Measurements from ENCODE around the gene GABARAPL1.
"Not testable (repeated sequence)": the region's sequence is repeated elsewhere in the genome, so short reads cannot be mapped to it uniquely, and the experiment has no call there.

The GABARAPL1 gene

DNA sequence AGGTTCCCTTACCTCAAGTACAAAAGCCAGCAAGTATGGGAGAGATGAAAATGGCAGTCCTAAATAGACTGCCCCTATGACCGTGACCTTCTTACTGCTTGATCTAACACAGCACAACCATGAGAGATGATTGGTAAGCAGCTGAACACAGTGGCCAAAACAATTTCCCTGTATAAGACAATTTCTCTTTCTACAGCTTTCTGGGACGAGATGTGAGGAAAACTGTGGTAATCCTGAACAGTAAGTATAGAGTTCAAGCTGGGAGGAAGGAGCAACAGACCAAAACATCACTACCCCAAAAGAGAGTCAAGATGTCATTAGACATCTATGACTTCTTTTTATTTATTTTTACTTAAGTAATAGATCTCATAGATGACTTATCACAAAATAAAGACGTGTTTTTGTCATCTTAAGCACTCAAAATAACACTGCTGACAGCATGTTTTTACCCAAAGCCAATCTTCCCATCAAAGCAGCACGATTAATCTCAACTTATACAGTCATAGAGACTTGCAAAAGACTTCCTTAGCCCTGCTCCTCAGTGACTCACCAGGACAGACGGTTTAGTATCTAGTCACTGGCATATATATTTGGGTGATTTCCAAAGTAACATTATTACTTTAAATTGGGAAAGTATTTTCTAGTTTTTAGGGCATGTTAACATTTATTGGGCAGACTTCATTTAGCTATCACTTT lies 30.2 kb upstream of the GABARAPL1 start:
- peak overlapping the region; percentile 71 for H3K27ac ChIP-seq
- TF ChIP-seq, protein P1, sequence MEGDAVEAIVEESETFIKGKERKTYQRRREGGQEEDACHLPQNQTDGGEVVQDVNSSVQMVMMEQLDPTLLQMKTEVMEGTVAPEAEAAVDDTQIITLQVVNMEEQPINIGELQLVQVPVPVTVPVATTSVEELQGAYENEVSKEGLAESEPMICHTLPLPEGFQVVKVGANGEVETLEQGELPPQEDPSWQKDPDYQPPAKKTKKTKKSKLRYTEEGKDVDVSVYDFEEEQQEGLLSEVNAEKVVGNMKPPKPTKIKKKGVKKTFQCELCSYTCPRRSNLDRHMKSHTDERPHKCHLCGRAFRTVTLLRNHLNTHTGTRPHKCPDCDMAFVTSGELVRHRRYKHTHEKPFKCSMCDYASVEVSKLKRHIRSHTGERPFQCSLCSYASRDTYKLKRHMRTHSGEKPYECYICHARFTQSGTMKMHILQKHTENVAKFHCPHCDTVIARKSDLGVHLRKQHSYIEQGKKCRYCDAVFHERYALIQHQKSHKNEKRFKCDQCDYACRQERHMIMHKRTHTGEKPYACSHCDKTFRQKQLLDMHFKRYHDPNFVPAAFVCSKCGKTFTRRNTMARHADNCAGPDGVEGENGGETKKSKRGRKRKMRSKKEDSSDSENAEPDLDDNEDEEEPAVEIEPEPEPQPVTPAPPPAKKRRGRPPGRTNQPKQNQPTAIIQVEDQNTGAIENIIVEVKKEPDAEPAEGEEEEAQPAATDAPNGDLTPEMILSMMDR (IDR thresholded peaks at IDR 0.05), result no peak
- no peak overlapping the region for H3K4me3 ChIP-seq (ENCODE audit: low read depth in 1 of 2, low read length in 1 of 2)
- no peaks in the 10 kb centered on the region for H3K9me3 ChIP-seq
- H3K27me3 ChIP-seq, result no peaks in the 10 kb centered on the region
- no peaks in the 10 kb centered on the region for H3K36me3 ChIP-seq
- peaks cover 56 to 57% of the 10 kb centered on the region in 2 experiments for H3K4me1 ChIP-seq (ENCODE audit: control insufficient read depth in 1 of 2, insufficient read depth in 1 of 2, low read depth in 1 of 2, low read length in 1 of 2)

DNA sequence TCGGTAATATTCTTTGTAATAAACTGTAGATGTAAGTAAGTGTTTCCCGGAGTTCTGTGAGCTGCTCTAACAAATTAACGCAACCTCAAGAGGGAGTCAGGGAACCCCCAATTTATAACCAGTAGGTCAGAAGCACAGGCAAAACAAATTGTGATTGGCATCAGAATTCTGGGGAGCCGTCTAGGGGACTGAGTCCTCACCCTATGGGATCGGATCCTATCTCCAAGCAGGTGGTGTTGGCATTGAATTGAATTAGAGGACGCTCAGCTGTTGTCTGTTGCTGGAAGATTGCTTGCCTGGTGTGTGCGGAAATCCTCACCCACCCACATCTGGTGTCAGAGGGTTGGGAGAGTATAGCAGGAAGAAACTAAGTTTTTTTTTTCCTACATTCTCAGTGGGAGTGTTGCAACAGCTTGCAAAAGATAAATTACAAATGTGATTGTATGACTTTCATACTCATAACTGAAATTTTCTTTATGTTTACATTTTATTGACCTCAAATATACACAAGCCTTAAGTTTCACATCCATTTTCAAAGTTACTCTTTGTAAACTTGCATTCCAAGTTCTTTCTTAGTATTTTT lies 28.3 kb upstream of the GABARAPL1 start:
- TF ChIP-seq, protein P1 (IDR thresholded peaks at IDR 0.05), result no peak
- Histone ChIP-seq H3K27ac (peak overlapping the region; percentile 71), H3K27me3 (no peaks in the 10 kb centered on the region), H3K36me3 (no peaks in the 10 kb centered on the region), H3K9me3 (no peaks in the 10 kb centered on the region), H3K4me3 (ENCODE audit: low read depth in 1 of 2, low read length in 1 of 2) (no peak overlapping the region), H3K4me1 (ENCODE audit: control insufficient read depth in 1 of 2, insufficient read depth in 1 of 2, low read depth in 1 of 2, low read length in 1 of 2) (peaks cover 54 to 59% of the 10 kb centered on the region in 2 experiments)

DNA sequence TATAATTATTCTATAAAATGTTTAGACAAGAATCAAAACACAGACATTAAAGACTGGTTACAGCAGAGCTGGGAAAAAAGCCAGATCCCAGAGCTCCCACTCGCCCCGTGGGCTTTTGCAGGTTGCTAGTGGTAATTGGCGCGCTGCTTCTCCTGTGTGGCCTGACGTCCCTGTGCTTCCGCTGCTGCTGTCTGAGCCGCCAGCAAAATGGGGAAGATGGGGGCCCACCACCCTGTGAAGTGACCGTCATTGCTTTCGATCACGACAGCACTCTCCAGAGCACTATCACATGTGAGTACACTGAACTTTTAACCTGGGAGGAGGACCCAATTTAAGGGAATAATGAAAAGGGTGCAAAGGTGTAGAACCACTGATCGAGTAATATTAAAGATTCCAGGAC lies 26.4 kb upstream of the GABARAPL1 start:
- no peaks in the 10 kb centered on the region for H3K36me3 ChIP-seq
- no peaks in the 10 kb centered on the region for H3K27me3 ChIP-seq
- H3K4me1 ChIP-seq (ENCODE audit: control insufficient read depth in 1 of 2, insufficient read depth in 1 of 2, low read depth in 1 of 2, low read length in 1 of 2), result peaks cover 61 to 63% of the 10 kb centered on the region in 2 experiments
- H3K27ac ChIP-seq, result peak overlapping the region; percentile 71
- peak overlapping the region; percentile 17 to 31 for H3K4me3 ChIP-seq (ENCODE audit: low read depth in 1 of 2, low read length in 1 of 2)
- TF ChIP-seq, protein P1 (IDR thresholded peaks at IDR 0.05), result no peak
- no peaks in the 10 kb centered on the region for H3K9me3 ChIP-seq

DNA sequence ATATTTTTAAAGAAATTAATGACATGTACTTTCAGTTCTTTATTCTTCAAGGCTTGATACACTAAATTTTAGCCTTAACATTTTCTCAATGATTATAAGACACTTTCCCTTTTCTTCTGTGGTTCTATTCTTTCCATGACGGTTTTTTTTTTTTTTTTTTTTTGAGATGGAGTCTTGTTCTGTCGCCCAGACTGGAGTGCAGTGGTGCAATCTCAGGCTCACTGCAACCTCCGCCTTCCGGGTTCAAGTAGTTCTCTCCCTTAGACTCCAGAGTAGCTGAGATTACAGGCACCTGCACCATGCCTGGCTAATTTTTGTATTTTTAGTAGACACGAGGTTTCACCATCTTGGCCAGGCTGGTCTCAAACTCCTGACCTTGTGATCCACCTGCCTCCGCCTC lies 25.7 kb upstream of the GABARAPL1 start:
- H3K36me3 ChIP-seq, H3K9me3 ChIP-seq, H3K27me3 ChIP-seq: not testable (repeated sequence)
- Histone ChIP-seq H3K4me1 (ENCODE audit: control insufficient read depth in 1 of 2, insufficient read depth in 1 of 2, low read depth in 1 of 2, low read length in 1 of 2) (peaks cover 61 to 63% of the 10 kb centered on the region in 2 experiments), H3K27ac (peak overlapping the region; percentile 71), H3K4me3 (ENCODE audit: low read depth in 1 of 2, low read length in 1 of 2) (peak overlapping the region; percentile 17 to 31)

DNA sequence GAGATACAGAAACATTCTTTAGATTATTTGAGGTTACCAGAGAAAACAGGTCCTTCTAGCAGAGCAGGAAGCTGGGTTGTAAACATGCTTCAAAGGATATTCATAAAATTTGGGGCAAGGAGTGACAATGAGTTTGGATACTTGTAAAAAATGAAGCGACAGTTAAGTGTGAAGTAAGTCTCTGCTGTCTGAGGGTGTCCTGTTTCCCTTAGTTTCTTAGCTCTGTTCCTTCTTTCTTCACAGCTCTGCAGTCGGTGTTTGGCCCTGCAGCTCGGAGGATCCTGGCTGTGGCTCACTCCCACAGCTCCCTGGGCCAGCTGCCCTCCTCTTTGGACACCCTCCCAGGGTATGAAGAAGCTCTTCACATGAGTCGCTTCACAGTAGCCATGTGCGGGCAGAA lies 23.0 kb upstream of the GABARAPL1 start:
- Histone ChIP-seq H3K27me3 (no peaks in the 10 kb centered on the region), H3K9me3 (no peaks in the 10 kb centered on the region), H3K27ac (peak overlapping the region; percentile 55)

More for the DNA sequence above, 23.0 kb upstream of the GABARAPL1 start:
- TF ChIP-seq, protein P1 (IDR thresholded peaks at IDR 0.05), result no peak
- H3K36me3 ChIP-seq, result no peaks in the 10 kb centered on the region
- H3K4me3 ChIP-seq (ENCODE audit: low read depth in 1 of 2, low read length in 1 of 2), result no peak overlapping the region
- H3K4me1 ChIP-seq (ENCODE audit: control insufficient read depth in 1 of 2, insufficient read depth in 1 of 2, low read depth in 1 of 2, low read length in 1 of 2), result peaks cover 35 to 36% of the 10 kb centered on the region in 2 experiments
